Dermis microvascular lymphatic vessel endothelial cell (primary cell): ENCODE measurements around the gene PPFIBP2. TPM values are rescaled to one million over a fixed set of nuclear protein-coding genes. Genes with fewer than 3 reads are reported as not detected.

Experiments used
- DNase-seq, 2 donors: peaks; one replicate each; pipeline versions ENCODE4 v3.0.0 to v3.0.0-alpha.2; 2010; ENCODE audit warnings: low read depth in 2 of 2
- total RNA-seq: library from RNA; depleted of rRNA; stranded (reverse); fragments of >200 nt; gene quantifications from 2 replicates; pipeline ENCODE4 v1.2.1, GENCODE V29; 2014

The PPFIBP2 gene
- total RNA-seq, 1 donor from 2014 or later: 1.7 TPM

- no peak for DNase-seq
Measured at GRCh38 chr11:7595951-7596350, 82.2 kb downstream of the PPFIBP2 start.

GRCh38 chr11:7596975-7597391 lies 83.2 kb downstream of the PPFIBP2 start:
- no peak for DNase-seq

GRCh38 chr11:7597620-7598019 lies 83.8 kb downstream of the PPFIBP2 start:
- DNase-seq: no peak

GRCh38 chr11:7599209-7599608 lies 85.4 kb downstream of the PPFIBP2 start:
- peak in 1 of 2 donors; percentile 19 for DNase-seq

GRCh38 chr11:7600205-7600775 lies 86.5 kb downstream of the PPFIBP2 start:
- peak in 1 of 2 donors; percentile 85 for DNase-seq

- no peak for DNase-seq
Measured at GRCh38 chr11:7603031-7603781, 89.4 kb downstream of the PPFIBP2 start.

GRCh38 chr11:7604331-7604955 lies 90.6 kb downstream of the PPFIBP2 start:
- peak in 1 of 2 donors; percentile 37 for DNase-seq

GRCh38 chr11:7605186-7605943 lies 91.6 kb downstream of the PPFIBP2 start:
- DNase-seq: peak in 1 of 2 donors; percentile 93

- DNase-seq: no peak
Measured at GRCh38 chr11:7606496-7606895, 92.7 kb downstream of the PPFIBP2 start.

- no peak for DNase-seq
Measured at GRCh38 chr11:7609015-7609414, 95.2 kb downstream of the PPFIBP2 start.

GRCh38 chr11:7609521-7609920 lies 95.7 kb downstream of the PPFIBP2 start:
- no peak for DNase-seq

GRCh38 chr11:7610393-7610792 lies 96.6 kb downstream of the PPFIBP2 start:
- no peak for DNase-seq

GRCh38 chr11:7611411-7611810 lies 97.6 kb downstream of the PPFIBP2 start:
- no peak for DNase-seq

GRCh38 chr11:7612056-7612660 lies 98.4 kb downstream of the PPFIBP2 start:
- no peak for DNase-seq

GRCh38 chr11:7612661-7613393 lies 99.0 kb downstream of the PPFIBP2 start:
- peak in 1 of 2 donors; percentile 32 for DNase-seq

- DNase-seq: no peak
Measured at GRCh38 chr11:7613394-7613720, 99.6 kb downstream of the PPFIBP2 start.

- DNase-seq: no peak
Measured at GRCh38 chr11:7614656-7615055, 100.9 kb downstream of the PPFIBP2 start.

GRCh38 chr11:7617032-7617431 lies 103.2 kb downstream of the PPFIBP2 start:
- DNase-seq: no peak

GRCh38 chr11:7619322-7619721 lies 105.5 kb downstream of the PPFIBP2 start:
- DNase-seq: no peak

- DNase-seq: no peak
Measured at GRCh38 chr11:7621090-7621489, 107.3 kb downstream of the PPFIBP2 start.

- DNase-seq: no peak
Measured at GRCh38 chr11:7621554-7621953, 107.8 kb downstream of the PPFIBP2 start.
